NCI-H2196 treated with DMSO at 0.1 percent for 48 hours (cell line): Measurements from ENCODE around the gene KIR3DL2.
"Not testable (repeated sequence)": the region's sequence is repeated elsewhere in the genome, so short reads cannot be mapped to it uniquely, and the experiment has no call there.

Source experiments
- DNase-seq: peaks from one replicate; lab custom pipeline; 2025; ENCODE audit not compliant: unreplicated experiment; lab: John Stamatoyannopoulos, UW

Gene KIR3DL2

GRCh38 chr19:54850061-54850640 is at the start of gene KIR3DL2:
Gene KIR3DL2, plus strand, starts transcription at chr19:54850443. Its CDS starts 33 bp downstream, at chr19:54850476.
- not testable (repeated sequence) for DNase-seq

GRCh38 chr19:54803410-54803809 is 46.8 kb upstream of the KIR3DL2 start, which contains the start of gene KIR2DL4:
Gene KIR2DL4, plus strand, starts transcription at chr19:54803610. Its CDS starts 42 bp downstream, at chr19:54803652.
- DNase-seq, result no peak

DNA sequence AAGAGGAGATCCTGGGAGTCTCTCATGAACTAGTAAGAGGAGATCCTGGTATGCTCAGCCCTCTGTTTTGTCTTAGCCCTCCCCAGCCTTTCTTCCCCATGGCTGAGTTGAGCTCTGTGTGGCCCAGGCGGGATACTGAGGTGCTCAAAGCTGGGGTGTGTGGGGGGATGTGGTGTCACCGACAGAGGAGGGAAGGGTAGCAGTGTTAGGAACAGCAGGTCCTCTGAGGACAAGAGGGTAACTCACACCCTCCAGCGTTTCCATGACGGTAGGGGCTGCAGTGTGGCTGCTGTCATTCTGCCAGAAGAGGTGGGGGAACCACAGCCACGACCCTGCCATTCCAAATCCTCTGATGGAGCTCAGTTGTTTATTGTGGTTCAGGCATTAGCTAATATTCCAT is 46.1 kb upstream of the KIR3DL2 start:
- DNase-seq, result no peak

- no peak for DNase-seq
These were observed 45.7 kb upstream of the KIR3DL2 start for GRCh38 chr19:54804571-54804970.

DNA sequence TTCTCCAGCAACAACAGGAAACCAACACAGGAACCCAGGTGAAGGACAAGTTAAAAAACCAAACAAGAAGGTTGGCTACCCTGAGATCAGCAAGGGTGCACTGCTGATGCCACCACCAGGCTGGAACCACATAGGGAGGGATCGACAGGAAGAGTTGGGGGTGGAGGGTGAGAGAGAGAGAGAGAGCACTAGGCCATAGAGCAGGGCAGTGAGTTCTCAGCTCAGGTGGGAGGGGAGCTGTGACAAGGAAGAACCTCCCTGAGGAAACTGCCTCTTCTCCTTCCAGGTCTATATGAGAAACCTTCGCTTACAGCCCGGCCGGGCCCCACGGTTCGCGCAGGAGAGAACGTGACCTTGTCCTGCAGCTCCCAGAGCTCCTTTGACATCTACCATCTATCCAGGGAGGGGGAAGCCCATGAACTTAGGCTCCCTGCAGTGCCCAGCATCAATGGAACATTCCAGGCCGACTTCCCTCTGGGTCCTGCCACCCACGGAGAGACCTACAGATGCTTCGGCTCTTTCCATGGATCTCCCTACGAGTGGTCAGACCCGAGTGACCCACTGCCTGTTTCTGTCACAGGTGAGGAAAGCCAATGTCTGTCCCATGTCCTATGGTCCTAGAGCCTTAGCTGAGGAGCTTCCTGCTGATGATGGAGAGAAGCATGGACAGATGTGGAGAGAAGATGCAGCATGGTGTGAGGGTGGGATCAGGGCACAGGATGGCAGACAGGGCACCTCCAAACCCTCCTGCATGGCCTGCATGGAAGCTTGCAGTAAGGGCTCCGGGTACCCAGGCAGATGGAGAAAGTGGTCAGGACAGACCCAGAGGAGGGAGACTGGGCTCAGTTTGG is 44.4 kb upstream of the KIR3DL2 start:
- no peak for DNase-seq

GRCh38 chr19:54806516-54806838 is 43.8 kb upstream of the KIR3DL2 start:
- DNase-seq, result no peak

GRCh38 chr19:54814571-54814970 is 35.7 kb upstream of the KIR3DL2 start:
- not testable (repeated sequence) for DNase-seq

GRCh38 chr19:54816251-54816650 is 34.0 kb upstream of the KIR3DL2 start, which contains the start of gene KIR3DL1:
Gene KIR3DL1, plus strand, starts transcription at chr19:54816468.
- DNase-seq, result not testable (repeated sequence)

- no peak for DNase-seq
These were observed 32.3 kb upstream of the KIR3DL2 start for GRCh38 chr19:54817670-54818536.

DNA sequence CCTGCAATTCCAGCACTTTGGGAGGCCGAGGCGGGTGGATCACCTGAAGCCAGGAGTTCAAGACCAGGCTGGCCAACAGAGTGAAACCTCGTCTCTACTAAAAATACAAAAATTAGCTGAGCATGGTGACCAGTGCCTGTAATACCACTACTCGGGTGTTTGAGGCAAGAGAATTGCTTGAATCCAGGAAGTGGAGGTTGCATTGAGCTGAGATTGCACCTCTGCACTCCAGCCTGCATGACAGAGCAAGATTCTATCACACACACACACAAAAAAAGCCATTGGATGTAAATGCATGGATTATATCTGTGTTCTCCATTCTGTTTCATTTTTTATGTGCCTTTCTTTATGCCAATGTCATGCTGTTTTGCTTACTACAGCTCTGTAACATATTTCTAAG is 25.8 kb upstream of the KIR3DL2 start:
- DNase-seq, result not testable (repeated sequence)

GRCh38 chr19:54825326-54825725 is 24.9 kb upstream of the KIR3DL2 start:
- not testable (repeated sequence) for DNase-seq

- DNase-seq, result not testable (repeated sequence)
These were observed 22.2 kb upstream of the KIR3DL2 start for GRCh38 chr19:54828064-54828463.

DNA sequence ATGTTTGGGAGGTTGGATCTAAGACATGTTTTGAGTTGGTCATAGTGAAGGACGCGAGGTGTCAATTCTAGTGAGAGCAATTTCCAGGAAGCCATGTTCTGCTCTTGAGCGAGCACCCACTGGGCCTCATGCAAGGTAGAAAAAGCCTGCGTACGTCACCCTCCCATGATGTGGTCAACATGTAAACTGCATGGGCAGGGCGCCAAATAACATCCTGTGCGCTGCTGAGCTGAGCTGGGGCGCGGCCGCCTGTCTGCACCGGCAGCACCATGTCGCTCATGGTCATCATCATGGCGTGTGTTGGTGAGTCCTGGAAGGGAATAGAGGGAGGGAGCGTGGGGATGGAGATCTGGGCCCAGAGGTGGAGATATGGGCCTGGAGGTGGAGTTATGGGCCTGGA is 17.7 kb upstream of the KIR3DL2 start, which contains the start of gene KIR2DS4:
Gene KIR2DS4, plus strand, starts transcription at position 181 of the 400 bp plus-strand sequence.
- DNase-seq, result not testable (repeated sequence)

DNA sequence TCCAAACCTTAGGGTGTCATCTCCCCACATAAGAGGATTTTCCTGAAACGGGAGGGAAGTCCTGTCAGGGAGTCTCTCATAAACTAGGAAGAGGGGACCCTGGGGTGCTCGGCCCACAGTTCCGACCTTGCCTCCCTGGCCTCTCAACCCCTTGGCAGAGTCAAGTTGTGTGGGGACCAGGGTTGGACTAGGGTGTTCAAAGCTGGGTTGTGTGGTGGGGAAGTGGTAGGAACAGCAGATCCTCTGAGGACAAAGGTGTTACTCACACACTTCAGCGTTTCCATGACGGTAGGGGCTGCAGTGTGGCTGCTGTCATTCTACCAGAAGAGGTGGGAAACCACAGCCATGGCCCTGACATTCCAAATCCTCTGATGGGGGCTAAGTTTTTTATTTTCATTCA is 15.1 kb upstream of the KIR3DL2 start:
- DNase-seq, result not testable (repeated sequence)

DNA sequence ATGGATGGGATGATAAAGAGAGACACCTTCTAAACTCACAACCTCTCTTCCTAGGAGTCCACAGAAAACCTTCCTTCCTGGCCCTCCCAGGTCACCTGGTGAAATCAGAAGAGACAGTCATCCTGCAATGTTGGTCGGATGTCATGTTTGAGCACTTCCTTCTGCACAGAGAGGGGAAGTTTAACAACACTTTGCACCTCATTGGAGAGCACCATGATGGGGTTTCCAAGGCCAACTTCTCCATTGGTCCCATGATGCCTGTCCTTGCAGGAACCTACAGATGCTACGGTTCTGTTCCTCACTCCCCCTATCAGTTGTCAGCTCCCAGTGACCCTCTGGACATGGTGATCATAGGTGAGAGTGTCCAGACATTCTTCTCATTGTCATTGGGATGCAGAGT is 12.7 kb upstream of the KIR3DL2 start:
- DNase-seq, result not testable (repeated sequence)

GRCh38 chr19:54843171-54843570 is 7.1 kb upstream of the KIR3DL2 start:
- DNase-seq, result not testable (repeated sequence)

DNA sequence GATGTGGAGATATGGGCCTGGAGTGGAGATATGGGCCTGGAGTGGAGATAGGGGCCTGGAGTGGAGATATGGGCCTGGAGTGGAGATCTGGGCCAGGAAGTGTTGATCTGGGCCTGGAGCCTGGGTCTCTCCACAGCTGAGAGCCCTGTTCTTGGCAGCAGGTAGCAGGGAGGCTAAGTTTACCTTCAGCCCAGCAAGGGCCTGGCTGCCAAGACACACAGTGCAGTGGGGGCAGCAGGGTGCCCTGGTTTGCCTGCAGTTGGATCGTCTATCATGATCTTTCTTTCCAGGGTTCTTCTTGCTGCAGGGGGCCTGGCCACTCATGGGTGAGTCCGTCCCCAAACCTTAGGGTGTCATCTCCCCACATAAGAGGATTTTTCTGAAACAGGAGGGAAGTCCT is 687 bp downstream of the KIR3DL2 start:
- DNase-seq, result no peak

DNA sequence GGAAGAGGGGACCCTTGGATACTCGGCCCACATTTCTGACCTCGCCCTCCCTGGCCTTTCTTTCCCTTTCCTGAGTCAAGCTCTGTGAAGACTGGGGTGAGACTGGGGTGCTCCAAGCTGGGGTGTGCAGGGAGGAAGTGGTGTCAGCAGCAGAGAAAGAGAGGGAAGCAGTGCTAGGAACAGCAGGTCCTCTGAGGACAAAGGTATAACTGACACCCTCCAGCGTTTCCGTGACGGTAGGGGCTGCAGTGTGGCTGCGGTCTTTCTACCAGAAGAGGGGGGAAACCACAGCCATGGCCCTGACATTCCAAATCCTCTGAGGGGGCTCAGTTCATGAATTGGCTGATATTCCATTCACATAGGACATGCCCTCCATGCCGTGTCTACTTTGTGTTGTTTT is 1.1 kb downstream of the KIR3DL2 start:
- DNase-seq, result no peak

DNA sequence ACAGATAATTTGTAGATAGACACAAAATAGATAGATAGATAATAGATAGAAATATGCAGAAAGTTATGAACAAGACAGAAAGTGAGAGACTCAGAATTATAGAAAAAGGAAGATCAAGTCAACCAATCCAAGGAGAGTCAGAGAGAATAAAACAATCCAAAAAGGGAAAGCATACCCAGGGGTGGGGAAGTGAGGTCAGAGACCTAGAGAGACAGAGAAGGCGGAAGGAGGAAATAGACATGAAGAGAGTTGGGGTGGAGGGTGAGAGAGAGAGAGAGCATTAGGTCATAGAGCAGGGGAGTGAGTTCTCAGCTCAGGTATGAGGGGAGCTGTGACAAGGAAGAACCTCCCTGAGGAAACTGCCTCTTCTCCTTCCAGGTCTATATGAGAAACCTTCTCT is 5.0 kb downstream of the KIR3DL2 start:
- DNase-seq, result not testable (repeated sequence)

DNA sequence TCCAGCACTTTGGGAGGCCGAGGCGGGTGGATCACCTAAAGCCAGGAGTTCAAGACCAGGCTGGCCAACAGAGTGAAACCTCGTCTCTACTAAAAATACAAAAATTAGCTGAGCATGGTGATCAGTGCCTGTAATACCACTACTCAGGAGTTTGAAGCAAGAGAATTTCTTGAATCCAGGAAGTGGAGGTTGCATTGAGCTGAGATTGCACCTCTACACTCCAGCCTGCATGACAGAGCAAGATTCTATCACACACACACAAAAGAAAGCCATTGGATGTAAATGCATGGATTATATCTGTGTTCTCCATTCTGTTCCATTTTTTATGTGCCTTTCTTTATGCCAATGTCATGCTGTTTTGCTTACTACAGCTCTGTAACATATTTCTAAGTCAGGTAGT is 8.2 kb downstream of the KIR3DL2 start:
- not testable (repeated sequence) for DNase-seq

GRCh38 chr19:54859421-54859820 is 9.2 kb downstream of the KIR3DL2 start:
- not testable (repeated sequence) for DNase-seq
